Neural cell (in vitro differentiated cells): ENCODE results near the gene NGEF. TPM values are rescaled to one million over a fixed set of nuclear protein-coding genes. Genes with fewer than 3 reads are reported as not detected.

Source experiments
- H2AFZ ChIP-seq: fragments of 200-600, 300-800 bp; sonication (generic), shearing (Covaris generic); 2 replicates; pipeline ENCODE4 v1.6.0; 2014; ENCODE audit warnings: low read depth, mild to moderate bottlenecking, antibody characterized with exemption, low read length, moderate library complexity
- H3F3A ChIP-seq: fragments of 200-600 bp; shearing (Covaris generic); 2 replicates; pipeline ENCODE4 v1.6.1; 2016; ENCODE audit warnings: mild to moderate bottlenecking, moderate library complexity, mixed read lengths, antibody characterized with exemption, low read length; ENCODE audit not compliant: insufficient read depth, poor library complexity, severe bottlenecking
- H3K27ac ChIP-seq: fragments of 200-600, 300-800 bp; sonication (generic), shearing (Covaris generic); 2 replicates; pipeline ENCODE4 v1.5.1; 2014; ENCODE audit warnings: mild to moderate bottlenecking, low read length, moderate library complexity
- H3K27me3 ChIP-seq: fragments of 300-800, 200-600 bp; sonication (generic), shearing (Covaris generic); 2 replicates; pipeline ENCODE4 v1.6.0; 2014; ENCODE audit warnings: mild to moderate bottlenecking, low read depth, low read length, moderate library complexity; ENCODE audit not compliant: insufficient read depth
- H3K36me3 ChIP-seq: fragments of 300-800, 200-600 bp; sonication (generic), shearing (Covaris generic); 2 replicates; pipeline ENCODE4 v1.5.1; 2014; ENCODE audit warnings: mild to moderate bottlenecking, antibody characterized with exemption, low read length, moderate library complexity; ENCODE audit not compliant: insufficient read depth
- H3K4me2 ChIP-seq: fragments of 300-800, 200-600 bp; sonication (generic), shearing (Covaris generic); 2 replicates; pipeline ENCODE4 v1.6.0; 2014; ENCODE audit warnings: mild to moderate bottlenecking, low read length
- H3K4me3 ChIP-seq: fragments of 300-800, 200-600 bp; sonication (generic), shearing (Covaris generic); 2 replicates; pipeline ENCODE4 v1.5.1; 2014; ENCODE audit warnings: mild to moderate bottlenecking, low read length, moderate library complexity
- H3K79me2 ChIP-seq: fragments of 200-600 bp; shearing (Covaris generic); replicated peaks from 2 replicates; pipeline ENCODE4 v1.6.0; 2014; ENCODE audit warnings: mild to moderate bottlenecking, low read length, moderate library complexity; ENCODE audit not compliant: insufficient read depth
- H3K9ac ChIP-seq: fragments of 300-800, 200-600 bp; sonication (generic), shearing (Covaris generic); 2 replicates; pipeline ENCODE4 v1.6.1; 2016; ENCODE audit warnings: mild to moderate bottlenecking, low read length, mixed read lengths
- H3K9me2 ChIP-seq: fragments of 200-600 bp; shearing (Covaris generic); 2 replicates; pipeline ENCODE4 v1.6.1; 2016; ENCODE audit warnings: mild to moderate bottlenecking, low read length, mixed read lengths; ENCODE audit not compliant: insufficient read depth
- H3K9me3 ChIP-seq: fragments of 200-600, 300-800 bp; sonication (generic), shearing (Covaris generic); 2 replicates; pipeline ENCODE4 v1.6.1; 2016; ENCODE audit warnings: mild to moderate bottlenecking, mixed run types, low read length, moderate library complexity, mixed read lengths
- H4K20me1 ChIP-seq: fragments of 200-600 bp; shearing (Covaris generic); 2 replicates; pipeline ENCODE4 v1.6.1; 2016; ENCODE audit warnings: mild to moderate bottlenecking, mixed run types; ENCODE audit not compliant: insufficient read depth
- EP300 ChIP-seq: fragments of 450-650 bp; conservative IDR thresholded peaks from 2 replicates; pipeline ENCODE4 v1.6.1; 2014; ENCODE audit warnings: antibody characterized with exemption, mild to moderate bottlenecking, moderate library complexity; ENCODE audit not compliant: poor library complexity, severe bottlenecking
- EZH2 ChIP-seq: fragments of 200-600, 300-800 bp; shearing (Covaris generic), sonication (generic); IDR thresholded peaks from 2 replicates; pipeline ENCODE4 v1.6.1; 2014; ENCODE audit warnings: antibody characterized with exemption, low read length, borderline replicate concordance, mild to moderate bottlenecking; ENCODE audit not compliant: insufficient read depth, poor library complexity, severe bottlenecking
- MXI1 ChIP-seq: fragments of 450-650 bp; conservative IDR thresholded peaks from 2 replicates; pipeline ENCODE4 v1.6.1; 2014; ENCODE audit warnings: antibody characterized with exemption, mild to moderate bottlenecking; ENCODE audit not compliant: poor library complexity, severe bottlenecking
- POLR2AphosphoS5 ChIP-seq: IDR thresholded peaks from 2 replicates; pipeline ENCODE4 v1.6.1; 2012
- RAD21 ChIP-seq: fragments of 450-650 bp; conservative IDR thresholded peaks from 2 replicates; pipeline ENCODE4 v1.6.1; 2014; ENCODE audit warnings: antibody characterized with exemption, mild to moderate bottlenecking, moderate library complexity
- SMC3 ChIP-seq: fragments of 450-650 bp; conservative IDR thresholded peaks from 2 replicates; pipeline ENCODE4 v1.6.1; 2014; ENCODE audit warnings: antibody characterized with exemption, mild to moderate bottlenecking, moderate library complexity; ENCODE audit not compliant: poor library complexity
- TAF1 ChIP-seq: IDR thresholded peaks from 2 replicates; pipeline ENCODE4 v1.6.1; 2012; ENCODE audit warnings: low read depth
- polyA plus RNA-seq: library from polyadenylated mRNA; depleted of rRNA; stranded (reverse); fragments of >200 nt; gene quantifications from 2 replicates; pipeline ENCODE4 v1.2.3, GENCODE V29; 2014
- TF ChIP-seq, protein P1 (sequence below): IDR thresholded peaks from 2 replicates; pipeline ENCODE4 v1.6.1; 2012; ENCODE audit warnings: borderline replicate concordance
- TF ChIP-seq, protein P2 (sequence below): fragments of 450-650 bp; IDR thresholded peaks from 2 replicates; pipeline ENCODE4 v1.5.1; 2014; ENCODE audit warnings: antibody characterized with exemption, mild to moderate bottlenecking, moderate library complexity; ENCODE audit not compliant: poor library complexity, severe bottlenecking

The NGEF gene
- polyA plus RNA-seq, 1 donor from 2014 or later: 5.2 TPM

DNA sequence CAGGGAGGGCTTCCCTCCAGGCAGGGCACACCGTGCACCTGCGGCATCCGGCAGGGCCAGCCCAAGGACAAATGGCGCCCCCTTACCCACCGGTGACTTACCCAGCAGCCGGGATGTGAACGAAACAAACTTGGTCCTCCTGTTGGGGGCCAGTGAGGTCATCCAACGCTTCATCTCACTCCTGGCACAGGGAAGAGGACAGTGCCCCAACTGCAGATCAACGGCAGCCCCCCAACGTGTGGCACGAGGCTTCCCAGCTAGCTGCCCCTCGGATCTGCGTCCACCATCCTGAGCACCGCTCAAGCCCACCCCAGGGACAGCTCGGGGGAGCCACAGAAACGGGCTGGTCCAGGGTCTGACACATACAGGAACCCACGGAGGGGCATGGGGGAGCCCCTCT lies 131.0 kb downstream of the NGEF start:
- H3K9me2 ChIP-seq: no peaks in the 10 kb centered on the region

DNA sequence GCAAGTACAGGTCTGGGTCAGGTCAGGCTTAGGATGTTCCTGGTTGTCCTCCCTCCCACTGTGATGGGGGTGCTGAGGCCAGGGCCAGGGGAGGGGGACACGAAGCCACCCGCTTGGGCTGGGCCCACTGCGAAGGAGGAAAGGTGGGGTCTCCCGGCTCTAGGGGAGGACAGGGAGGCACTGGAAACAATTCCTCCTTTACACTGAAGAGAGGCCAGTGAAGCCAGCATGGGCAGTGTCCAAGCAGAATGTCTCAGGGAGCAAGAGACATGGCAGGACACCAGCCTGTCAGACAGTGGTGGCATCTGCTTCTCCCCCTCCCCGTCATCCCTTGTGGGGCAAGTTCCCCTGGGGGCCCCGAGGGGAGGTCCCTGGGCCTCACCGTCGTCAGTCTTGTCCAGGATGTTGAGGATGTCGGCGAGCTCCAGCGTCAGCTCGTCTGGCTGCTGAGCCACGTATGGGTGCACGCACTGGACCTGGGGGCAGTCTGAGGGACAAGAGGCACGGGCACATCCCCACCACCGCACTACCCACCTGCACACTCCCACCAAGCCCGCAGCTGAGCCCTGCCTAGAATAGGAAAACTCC lies 132.2 kb downstream of the NGEF start:
- no peak overlapping the region for H3K9ac ChIP-seq
- TF ChIP-seq TAF1 (no peak), EZH2 (no peak), EP300 (no peak), POLR2AphosphoS5 (no peak), MXI1 (no peak), SMC3 (no peak), RAD21 (no peak)
- H3K79me2 ChIP-seq: no peaks in the 10 kb centered on the region
- no peak overlapping the region for H3K27ac ChIP-seq
- H3K36me3 ChIP-seq: no peaks in the 10 kb centered on the region
- no peaks in the 10 kb centered on the region for H4K20me1 ChIP-seq
- no peak overlapping the region for H3K4me3 ChIP-seq
- peaks cover 7% of the 10 kb centered on the region for H3K27me3 ChIP-seq
- H3K9me3 ChIP-seq: no peaks in the 10 kb centered on the region
- H3F3A ChIP-seq: no peaks in the 10 kb centered on the region
- H2AFZ ChIP-seq: no peak overlapping the region
- H3K9me2 ChIP-seq: no peaks in the 10 kb centered on the region
- no peak overlapping the region for H3K4me2 ChIP-seq

More for the DNA sequence above, 131.0 kb downstream of the NGEF start:
- H3K27ac ChIP-seq: no peak overlapping the region
- TF ChIP-seq MXI1 (no peak), RAD21 (no peak), EP300 (no peak), EZH2 (no peak), TAF1 (no peak), POLR2AphosphoS5 (no peak), SMC3 (no peak)
- TF ChIP-seq, protein P1, sequence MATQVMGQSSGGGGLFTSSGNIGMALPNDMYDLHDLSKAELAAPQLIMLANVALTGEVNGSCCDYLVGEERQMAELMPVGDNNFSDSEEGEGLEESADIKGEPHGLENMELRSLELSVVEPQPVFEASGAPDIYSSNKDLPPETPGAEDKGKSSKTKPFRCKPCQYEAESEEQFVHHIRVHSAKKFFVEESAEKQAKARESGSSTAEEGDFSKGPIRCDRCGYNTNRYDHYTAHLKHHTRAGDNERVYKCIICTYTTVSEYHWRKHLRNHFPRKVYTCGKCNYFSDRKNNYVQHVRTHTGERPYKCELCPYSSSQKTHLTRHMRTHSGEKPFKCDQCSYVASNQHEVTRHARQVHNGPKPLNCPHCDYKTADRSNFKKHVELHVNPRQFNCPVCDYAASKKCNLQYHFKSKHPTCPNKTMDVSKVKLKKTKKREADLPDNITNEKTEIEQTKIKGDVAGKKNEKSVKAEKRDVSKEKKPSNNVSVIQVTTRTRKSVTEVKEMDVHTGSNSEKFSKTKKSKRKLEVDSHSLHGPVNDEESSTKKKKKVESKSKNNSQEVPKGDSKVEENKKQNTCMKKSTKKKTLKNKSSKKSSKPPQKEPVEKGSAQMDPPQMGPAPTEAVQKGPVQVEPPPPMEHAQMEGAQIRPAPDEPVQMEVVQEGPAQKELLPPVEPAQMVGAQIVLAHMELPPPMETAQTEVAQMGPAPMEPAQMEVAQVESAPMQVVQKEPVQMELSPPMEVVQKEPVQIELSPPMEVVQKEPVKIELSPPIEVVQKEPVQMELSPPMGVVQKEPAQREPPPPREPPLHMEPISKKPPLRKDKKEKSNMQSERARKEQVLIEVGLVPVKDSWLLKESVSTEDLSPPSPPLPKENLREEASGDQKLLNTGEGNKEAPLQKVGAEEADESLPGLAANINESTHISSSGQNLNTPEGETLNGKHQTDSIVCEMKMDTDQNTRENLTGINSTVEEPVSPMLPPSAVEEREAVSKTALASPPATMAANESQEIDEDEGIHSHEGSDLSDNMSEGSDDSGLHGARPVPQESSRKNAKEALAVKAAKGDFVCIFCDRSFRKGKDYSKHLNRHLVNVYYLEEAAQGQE: no peak
- TF ChIP-seq, protein P2, sequence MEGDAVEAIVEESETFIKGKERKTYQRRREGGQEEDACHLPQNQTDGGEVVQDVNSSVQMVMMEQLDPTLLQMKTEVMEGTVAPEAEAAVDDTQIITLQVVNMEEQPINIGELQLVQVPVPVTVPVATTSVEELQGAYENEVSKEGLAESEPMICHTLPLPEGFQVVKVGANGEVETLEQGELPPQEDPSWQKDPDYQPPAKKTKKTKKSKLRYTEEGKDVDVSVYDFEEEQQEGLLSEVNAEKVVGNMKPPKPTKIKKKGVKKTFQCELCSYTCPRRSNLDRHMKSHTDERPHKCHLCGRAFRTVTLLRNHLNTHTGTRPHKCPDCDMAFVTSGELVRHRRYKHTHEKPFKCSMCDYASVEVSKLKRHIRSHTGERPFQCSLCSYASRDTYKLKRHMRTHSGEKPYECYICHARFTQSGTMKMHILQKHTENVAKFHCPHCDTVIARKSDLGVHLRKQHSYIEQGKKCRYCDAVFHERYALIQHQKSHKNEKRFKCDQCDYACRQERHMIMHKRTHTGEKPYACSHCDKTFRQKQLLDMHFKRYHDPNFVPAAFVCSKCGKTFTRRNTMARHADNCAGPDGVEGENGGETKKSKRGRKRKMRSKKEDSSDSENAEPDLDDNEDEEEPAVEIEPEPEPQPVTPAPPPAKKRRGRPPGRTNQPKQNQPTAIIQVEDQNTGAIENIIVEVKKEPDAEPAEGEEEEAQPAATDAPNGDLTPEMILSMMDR: no peak
- no peak overlapping the region for H3K4me3 ChIP-seq
- no peaks in the 10 kb centered on the region for H3K9me3 ChIP-seq
- H3K36me3 ChIP-seq: no peaks in the 10 kb centered on the region
- no peak overlapping the region for H3K4me2 ChIP-seq
- no peaks in the 10 kb centered on the region for H4K20me1 ChIP-seq
- no peaks in the 10 kb centered on the region for H3K79me2 ChIP-seq
- H2AFZ ChIP-seq: no peak overlapping the region
- peaks cover 2% of the 10 kb centered on the region for H3K27me3 ChIP-seq
- H3K9ac ChIP-seq: no peak overlapping the region
- H3F3A ChIP-seq: no peaks in the 10 kb centered on the region
